ENCODE measurements around the gene SYNGR1. TPM values are rescaled to one million over a fixed set of nuclear protein-coding genes. Genes with fewer than 3 reads are reported as not detected.

Gene SYNGR1
- total RNA-seq, 1 experiment from 2014 or later = 47.8 TPM

- in situ Hi-C loops (cut with HindIII; ENCODE audit: low pct_unique_long_range_greater_than_20kb, low sequenced_read_pairs) = no loop called here
- DNase-seq (ENCODE audit: low read depth) = no peak
Measured at GRCh38 chr22:39414377-39414776, 64.6 kb downstream of the SYNGR1 start.

- in situ Hi-C loops (cut with HindIII; ENCODE audit: low pct_unique_long_range_greater_than_20kb, low sequenced_read_pairs) = no loop called here
- no peak for DNase-seq (ENCODE audit: low read depth)
Measured at GRCh38 chr22:39414886-39415285, 65.1 kb downstream of the SYNGR1 start.

GRCh38 chr22:39415506-39415905 lies 65.7 kb downstream of the SYNGR1 start:
- in situ Hi-C loops (cut with HindIII; ENCODE audit: low pct_unique_long_range_greater_than_20kb, low sequenced_read_pairs) = no loop called here
- no peak for DNase-seq (ENCODE audit: low read depth)

GRCh38 chr22:39416319-39416718 lies 66.5 kb downstream of the SYNGR1 start:
- in situ Hi-C loops (cut with HindIII; ENCODE audit: low pct_unique_long_range_greater_than_20kb, low sequenced_read_pairs) = no loop called here
- no peak for DNase-seq (ENCODE audit: low read depth)

- in situ Hi-C loops (cut with HindIII; ENCODE audit: low pct_unique_long_range_greater_than_20kb, low sequenced_read_pairs) = no loop called here
- DNase-seq (ENCODE audit: low read depth) = no peak
Measured at GRCh38 chr22:39417641-39418040, 67.8 kb downstream of the SYNGR1 start.

GRCh38 chr22:39418696-39419095 lies 68.9 kb downstream of the SYNGR1 start:
- DNase-seq (ENCODE audit: low read depth) = no peak
- in situ Hi-C loops (cut with HindIII; ENCODE audit: low pct_unique_long_range_greater_than_20kb, low sequenced_read_pairs) = no loop called here

- in situ Hi-C loops (cut with HindIII; ENCODE audit: low pct_unique_long_range_greater_than_20kb, low sequenced_read_pairs) = no loop called here
Measured at GRCh38 chr22:39419096-39419495, 69.3 kb downstream of the SYNGR1 start.

GRCh38 chr22:39419911-39420310 lies 70.1 kb downstream of the SYNGR1 start:
- in situ Hi-C loops (cut with HindIII; ENCODE audit: low pct_unique_long_range_greater_than_20kb, low sequenced_read_pairs) = no loop called here
- DNase-seq (ENCODE audit: low read depth) = no peak

More at GRCh38 chr22:39419096-39419495, 69.3 kb downstream of the SYNGR1 start:
- no peak for DNase-seq (ENCODE audit: low read depth)

GRCh38 chr22:39421691-39422090 lies 71.9 kb downstream of the SYNGR1 start:
- in situ Hi-C loops (cut with HindIII; ENCODE audit: low pct_unique_long_range_greater_than_20kb, low sequenced_read_pairs) = no loop called here
- no peak for DNase-seq (ENCODE audit: low read depth)

- no peak for DNase-seq (ENCODE audit: low read depth)
- in situ Hi-C loops (cut with HindIII; ENCODE audit: low pct_unique_long_range_greater_than_20kb, low sequenced_read_pairs) = no loop called here
Measured at GRCh38 chr22:39422101-39422500, 72.3 kb downstream of the SYNGR1 start.

- in situ Hi-C loops (cut with HindIII; ENCODE audit: low pct_unique_long_range_greater_than_20kb, low sequenced_read_pairs) = no loop called here
- DNase-seq (ENCODE audit: low read depth) = peak; percentile 40
Measured at GRCh38 chr22:39422721-39423120, 72.9 kb downstream of the SYNGR1 start.

GRCh38 chr22:39423976-39424375 lies 74.2 kb downstream of the SYNGR1 start:
- in situ Hi-C loops (cut with HindIII; ENCODE audit: low pct_unique_long_range_greater_than_20kb, low sequenced_read_pairs) = no loop called here
- DNase-seq (ENCODE audit: low read depth) = no peak

GRCh38 chr22:39426380-39427043 lies 76.7 kb downstream of the SYNGR1 start:
- in situ Hi-C loops (cut with HindIII; ENCODE audit: low pct_unique_long_range_greater_than_20kb, low sequenced_read_pairs) = no loop called here
- DNase-seq (ENCODE audit: low read depth) = no peak

- in situ Hi-C loops (cut with HindIII; ENCODE audit: low pct_unique_long_range_greater_than_20kb, low sequenced_read_pairs) = no loop called here
- no peak for DNase-seq (ENCODE audit: low read depth)
Measured at GRCh38 chr22:39427751-39428596, 78.2 kb downstream of the SYNGR1 start.

GRCh38 chr22:39428597-39429071 lies 78.8 kb downstream of the SYNGR1 start:
- no peak for DNase-seq (ENCODE audit: low read depth)
- in situ Hi-C loops (cut with HindIII; ENCODE audit: low pct_unique_long_range_greater_than_20kb, low sequenced_read_pairs) = no loop called here

GRCh38 chr22:39429186-39429585 lies 79.4 kb downstream of the SYNGR1 start:
- in situ Hi-C loops (cut with HindIII; ENCODE audit: low pct_unique_long_range_greater_than_20kb, low sequenced_read_pairs) = no loop called here
- DNase-seq (ENCODE audit: low read depth) = no peak

GRCh38 chr22:39429916-39430575 lies 80.3 kb downstream of the SYNGR1 start:
- DNase-seq (ENCODE audit: low read depth) = no peak
- in situ Hi-C loops (cut with HindIII; ENCODE audit: low pct_unique_long_range_greater_than_20kb, low sequenced_read_pairs) = no loop called here

- no peak for DNase-seq (ENCODE audit: low read depth)
- in situ Hi-C loops (cut with HindIII; ENCODE audit: low pct_unique_long_range_greater_than_20kb, low sequenced_read_pairs) = no loop called here
Measured at GRCh38 chr22:39430576-39431150, 80.9 kb downstream of the SYNGR1 start.

Data from Caki2 (cell line).